Gastroesophageal sphincter (tissue), 4 donors: Measurements from ENCODE around the gene NLGN1. TPM values are rescaled to one million over a fixed set of nuclear protein-coding genes. Genes with fewer than 3 reads are reported as not detected.

Experiments
- ATAC-seq: fragments of 150-250 bp; one replicate; pipeline ENCODE4 v1.9.1; 2016; ENCODE audit warnings: mild to moderate bottlenecking, moderate library complexity
- H3K27ac ChIP-seq, 4 donors: fragments of 200-600 bp; sonication (generic) in 3 of 4; 1 replicate in 3 of 4; 2 replicates in 1 of 4; pipeline ENCODE4 v1.5.1; 2016 to 2019
- H3K27me3 ChIP-seq: fragments of 200-600 bp; sonication (generic); one replicate; pipeline ENCODE4 v1.5.1; 2019
- H3K36me3 ChIP-seq, 2 donors: fragments of 200-600 bp; sonication (generic); one replicate each; pipeline ENCODE4 v1.5.1; 2019; ENCODE audit warnings: control low read depth in 1 of 2
- H3K4me1 ChIP-seq, 3 donors: fragments of 200-600 bp; sonication (generic); 1 replicate in 2 of 3; 2 replicates in 1 of 3; pipeline ENCODE4 v1.5.1; 2016 to 2019; ENCODE audit warnings: control low read depth in 2 of 3
- H3K4me3 ChIP-seq, 2 donors: fragments of 200-600 bp; sonication (generic); one replicate each; pipeline ENCODE4 v1.5.1; 2019; ENCODE audit warnings: mild to moderate bottlenecking in 1 of 2, moderate library complexity in 1 of 2
- H3K9me3 ChIP-seq, 3 donors: fragments of 200-600 bp; sonication (generic); one replicate each; pipeline ENCODE4 v1.5.1; 2017 to 2019; ENCODE audit warnings: control low read depth in 2 of 3
- CTCF ChIP-seq, 4 experiments: fragments of 200-600 bp in 2 of 4; fragments of 450-650 bp in 2 of 4; sonication (generic) in 1 of 4; IDR thresholded peaks; one replicate each; pipeline ENCODE4 v1.5.1; 2017 to 2019; ENCODE audit warnings: antibody characterized with exemption in 4 of 4, mild to moderate bottlenecking in 2 of 4, moderate library complexity in 2 of 4
- EP300 ChIP-seq: sonication (generic); formaldehyde crosslinking; IDR thresholded peaks from one replicate; pipeline ENCODE4 v1.6.1; 2017; ENCODE audit warnings: antibody characterized with exemption, mild to moderate bottlenecking
- POLR2A ChIP-seq, 2 donors: fragments of 450-650 bp; IDR thresholded peaks; one replicate each; pipeline ENCODE4 v1.6.1; 2017; ENCODE audit warnings: antibody characterized with exemption in 2 of 2, mild to moderate bottlenecking in 2 of 2, moderate library complexity in 1 of 2
- POLR2AphosphoS5 ChIP-seq: sonication (generic); formaldehyde crosslinking; IDR thresholded peaks from one replicate; pipeline ENCODE4 v1.6.1; 2017; ENCODE audit warnings: antibody characterized with exemption
- WGBS, 2 donors: methylation state at CpG; one replicate each; pipeline ENCODE4 v1.1.5; 2018; ENCODE audit warnings: low coverage in 1 of 2; 5-methylcytosine and 5-hydroxymethylcytosine counted together
- total RNA-seq, 4 donors: library from RNA; depleted of rRNA; stranded (reverse); fragments of >200 nt; gene quantifications; one replicate each; pipeline ENCODE4 v1.1.0, GENCODE V29; 2016

The NLGN1 gene
- total RNA-seq, 4 donors from 2014 or later: 13.4 to 26.4 (median 24.0) TPM

GRCh38 chr3:174111776-174112175 is 714.2 kb downstream of the NLGN1 start:
- WGBS, 2 donors: 30 to 67% methylated on average over 2 of the region's 2 CpGs
- Histone ChIP-seq H3K27me3 (no peaks in the 10 kb centered on the region), H3K4me1 (no peaks in the 10 kb centered on the region), H3K36me3 (no peaks in the 10 kb centered on the region), H3K27ac (no peak overlapping the region), H3K4me3 (no peak overlapping the region), H3K9me3 (no peaks in the 10 kb centered on the region)
- ATAC-seq: no peak
- TF ChIP-seq POLR2AphosphoS5: no peak
- no peak for TF ChIP-seq CTCF (IDR thresholded peaks at IDR 0.05)
- TF ChIP-seq EP300: no peak
- no peak for TF ChIP-seq POLR2A (IDR thresholded peaks at IDR 0.05)

- Histone ChIP-seq H3K36me3 (no peaks in the 10 kb centered on the region), H3K4me3 (no peak overlapping the region), H3K9me3 (no peaks in the 10 kb centered on the region), H3K27ac (no peak overlapping the region), H3K4me1 (no peaks in the 10 kb centered on the region), H3K27me3 (no peaks in the 10 kb centered on the region)
- WGBS, 2 donors: 95 to 100% methylated on average over 2 to 4 of the region's 4 CpGs
- no peak for ATAC-seq
- no peak for TF ChIP-seq POLR2A (IDR thresholded peaks at IDR 0.05)
- no peak for TF ChIP-seq EP300
- no peak for TF ChIP-seq CTCF (IDR thresholded peaks at IDR 0.05)
- TF ChIP-seq POLR2AphosphoS5: no peak
These were observed 718.9 kb downstream of the NLGN1 start for GRCh38 chr3:174116421-174116820.

- Histone ChIP-seq H3K9me3 (no peaks in the 10 kb centered on the region), H3K4me3 (no peak overlapping the region), H3K4me1 (no peaks in the 10 kb centered on the region), H3K27ac (no peak overlapping the region), H3K36me3 (no peaks in the 10 kb centered on the region), H3K27me3 (no peaks in the 10 kb centered on the region)
- ATAC-seq: no peak
- TF ChIP-seq POLR2A (IDR thresholded peaks at IDR 0.05): no peak
- no peak for TF ChIP-seq POLR2AphosphoS5
- no peak for TF ChIP-seq EP300
- TF ChIP-seq CTCF (IDR thresholded peaks at IDR 0.05): no peak
These were observed 723.5 kb downstream of the NLGN1 start for GRCh38 chr3:174120997-174121396.

- TF ChIP-seq CTCF (IDR thresholded peaks at IDR 0.05) (no peak), POLR2A (IDR thresholded peaks at IDR 0.05) (no peak), POLR2AphosphoS5 (no peak), EP300 (no peak)
- Histone ChIP-seq H3K9me3 (no peaks in the 10 kb centered on the region), H3K4me3 (no peak overlapping the region), H3K27ac (no peak overlapping the region), H3K4me1 (no peaks in the 10 kb centered on the region), H3K27me3 (no peaks in the 10 kb centered on the region), H3K36me3 (no peaks in the 10 kb centered on the region)
- 86 to 94% methylated on average over 2 of the region's 2 CpGs for WGBS, 2 donors
- ATAC-seq: no peak
These were observed 724.9 kb downstream of the NLGN1 start for GRCh38 chr3:174122411-174122810.

GRCh38 chr3:174125267-174125824 is 727.8 kb downstream of the NLGN1 start:
- ATAC-seq: no peak
- no peaks in the 10 kb centered on the region for H3K9me3 ChIP-seq
- no peaks in the 10 kb centered on the region for H3K4me1 ChIP-seq
- H3K27me3 ChIP-seq: no peaks in the 10 kb centered on the region
- no peaks in the 10 kb centered on the region for H3K36me3 ChIP-seq
- H3K27ac ChIP-seq: no peak overlapping the region
- no peak for TF ChIP-seq EP300
- TF ChIP-seq CTCF (IDR thresholded peaks at IDR 0.05): peak in 1 of 4 experiments; percentile 26
- 48 to 54% methylated on average over 2 of the region's 2 CpGs for WGBS, 2 donors
- no peak overlapping the region for H3K4me3 ChIP-seq
